Neural crest cell (in vitro differentiated cells): ENCODE data around the gene CAMK2B. TPM values are rescaled to one million over a fixed set of nuclear protein-coding genes. Genes with fewer than 3 reads are reported as not detected.

Source experiments
- DNase-seq: peaks from one replicate; pipeline ENCODE4 v3.0.0; 2021; ENCODE audit warnings: low read depth, mixed read lengths, low spot score
- H3K27ac Mint-ChIP-seq: one replicate; pipeline ENCODE4 v1.8.0; 2021; ENCODE audit warnings: mild to moderate bottlenecking, mixed read lengths; ENCODE audit not compliant: unreplicated experiment
- H3K27me3 Mint-ChIP-seq: 2 replicates; pipeline ENCODE4 v1.8.0; 2021; ENCODE audit warnings: low read depth, mild to moderate bottlenecking, mixed read lengths
- H3K36me3 Mint-ChIP-seq: 2 replicates; pipeline ENCODE4 v1.8.0; 2021; ENCODE audit warnings: low read depth, mild to moderate bottlenecking, mixed read lengths
- H3K4me1 Mint-ChIP-seq: 2 replicates; pipeline ENCODE4 v1.8.0; 2021; ENCODE audit warnings: mixed read lengths
- H3K4me3 Mint-ChIP-seq: one replicate; pipeline ENCODE4 v1.8.0; 2021; ENCODE audit warnings: mild to moderate bottlenecking, mixed read lengths
- H3K9me3 Mint-ChIP-seq: 2 replicates; pipeline ENCODE4 v1.8.0; 2021; ENCODE audit warnings: mixed read lengths
- CTCF ChIP-seq: fragments of 200-600 bp; sonication (generic); conservative IDR thresholded peaks from 2 replicates; pipeline ENCODE4 v1.5.0; 2021; ENCODE audit warnings: antibody characterized with exemption, mild to moderate bottlenecking
- total RNA-seq: library from RNA; stranded (reverse); gene quantifications from 2 replicates; pipeline ENCODE4 v1.2.1, GENCODE V29; 2021

The CAMK2B gene
- total RNA-seq, 1 donor from 2014 or later: 1.6 TPM

GRCh38 chr7:44228571-44229350 lies 96.6 kb downstream of the CAMK2B start:
- peaks cover 4% of the 10 kb centered on the region for H3K27me3 Mint-ChIP-seq
- no peak for DNase-seq
- H3K9me3 Mint-ChIP-seq: no peaks in the 10 kb centered on the region
- no peak for TF ChIP-seq CTCF
- H3K4me1 Mint-ChIP-seq: peaks cover 3% of the 10 kb centered on the region
- H3K36me3 Mint-ChIP-seq: no peaks in the 10 kb centered on the region
- no peak overlapping the region for H3K4me3 Mint-ChIP-seq
- no peak overlapping the region for H3K27ac Mint-ChIP-seq

GRCh38 chr7:44227911-44228310 lies 97.5 kb downstream of the CAMK2B start:
- Mint-ChIP-seq H3K36me3 (no peaks in the 10 kb centered on the region), H3K27me3 (peaks cover 6% of the 10 kb centered on the region), H3K27ac (peak overlapping the region; percentile 62), H3K9me3 (no peaks in the 10 kb centered on the region), H3K4me3 (no peak overlapping the region), H3K4me1 (peaks cover 6% of the 10 kb centered on the region)
- DNase-seq: no peak
- TF ChIP-seq CTCF: no peak

- Mint-ChIP-seq H3K9me3 (no peaks in the 10 kb centered on the region), H3K36me3 (no peaks in the 10 kb centered on the region), H3K27me3 (peaks cover 6% of the 10 kb centered on the region), H3K4me3 (no peak overlapping the region), H3K4me1 (peaks cover 6% of the 10 kb centered on the region), H3K27ac (no peak overlapping the region)
- TF ChIP-seq CTCF: no peak
- DNase-seq: no peak
Observed at GRCh38 chr7:44226396-44226753, 99.0 kb downstream of the CAMK2B start.

- DNase-seq: no peak
- Mint-ChIP-seq H3K36me3 (no peaks in the 10 kb centered on the region), H3K9me3 (no peaks in the 10 kb centered on the region), H3K4me1 (peaks cover 6% of the 10 kb centered on the region), H3K4me3 (no peak overlapping the region), H3K27me3 (peaks cover 6% of the 10 kb centered on the region), H3K27ac (no peak overlapping the region)
- TF ChIP-seq CTCF: no peak
Observed at GRCh38 chr7:44225566-44226395, 99.6 kb downstream of the CAMK2B start.

- Mint-ChIP-seq H3K27ac (no peak overlapping the region), H3K36me3 (no peaks in the 10 kb centered on the region), H3K9me3 (no peaks in the 10 kb centered on the region)
Observed at GRCh38 chr7:44224974-44225565, 100.3 kb downstream of the CAMK2B start.

More at GRCh38 chr7:44224974-44225565, 100.3 kb downstream of the CAMK2B start:
- no peak for TF ChIP-seq CTCF
- DNase-seq: no peak
- Mint-ChIP-seq H3K27me3 (peaks cover 6% of the 10 kb centered on the region), H3K4me1 (peaks cover 6% of the 10 kb centered on the region), H3K4me3 (no peak overlapping the region)
